OCI-LY1 (cell line): ENCODE measurements around the gene IFIT3.

Experiments
- H2AFZ ChIP-seq: fragments of 200-600 bp; sonication (generic), shearing (Covaris generic); 2 replicates; pipeline ENCODE4 v1.6.0; 2014; ENCODE audit warnings: antibody characterized with exemption, mild to moderate bottlenecking, low read length
- H3F3A ChIP-seq: fragments of 200-600 bp; sonication (generic), shearing (Covaris generic); 2 replicates; pipeline ENCODE4 v1.6.0; 2014; ENCODE audit warnings: mild to moderate bottlenecking, antibody characterized with exemption, low read length, moderate library complexity; ENCODE audit not compliant: insufficient read depth
- H3K27ac ChIP-seq: fragments of 200-600 bp; sonication (generic); 2 replicates; pipeline ENCODE4 v1.5.1; 2014; ENCODE audit warnings: low read length, mixed run types, mild to moderate bottlenecking, low read depth; ENCODE audit not compliant: poor library complexity, severe bottlenecking
- H3K27me3 ChIP-seq: fragments of 200-600 bp; sonication (generic); 2 replicates; pipeline ENCODE4 v1.6.0; 2014; ENCODE audit warnings: antibody characterized with exemption, mild to moderate bottlenecking, low read length, moderate library complexity; ENCODE audit not compliant: insufficient read depth
- H3K36me3 ChIP-seq: fragments of 200-600 bp; sonication (generic); 2 replicates; pipeline ENCODE4 v1.6.1; 2014; ENCODE audit warnings: mild to moderate bottlenecking, antibody characterized with exemption, low read length, moderate library complexity, mixed read lengths; ENCODE audit not compliant: insufficient read depth
- H3K4me1 ChIP-seq: fragments of 200-600 bp; sonication (generic); 2 replicates; pipeline ENCODE4 v1.5.1; 2014; ENCODE audit warnings: mild to moderate bottlenecking, low read length, moderate library complexity; ENCODE audit not compliant: insufficient read depth, severe bottlenecking
- H3K4me2 ChIP-seq: fragments of 200-600 bp; sonication (generic), shearing (Covaris generic); 2 replicates; pipeline ENCODE4 v1.6.1; 2014; ENCODE audit warnings: low read length
- H3K4me3 ChIP-seq: fragments of 200-600 bp; sonication (generic); 2 replicates; pipeline ENCODE4 v1.5.1; 2014; ENCODE audit warnings: low read length, low read depth, mild to moderate bottlenecking, mixed read lengths; ENCODE audit not compliant: poor library complexity, severe bottlenecking
- H3K79me2 ChIP-seq: fragments of 200-600 bp; shearing (Covaris generic); 2 replicates; pipeline ENCODE4 v1.6.1; 2016; ENCODE audit warnings: mixed run types, low read length, mixed read lengths; ENCODE audit not compliant: insufficient read depth
- H3K9ac ChIP-seq: fragments of 200-600 bp; sonication (generic), shearing (Covaris generic); 2 replicates; pipeline ENCODE4 v1.6.1; 2014; ENCODE audit warnings: mild to moderate bottlenecking, low read length, mixed read lengths
- H3K9me2 ChIP-seq: fragments of 200-600 bp; sonication (generic), shearing (Covaris generic); 2 replicates; pipeline ENCODE4 v1.6.1; 2014; ENCODE audit warnings: low read depth, mild to moderate bottlenecking, low read length, mixed read lengths
- H3K9me3 ChIP-seq: fragments of 200-600 bp; shearing (Covaris generic); 2 replicates; pipeline ENCODE4 v1.6.1; 2014; ENCODE audit warnings: low read length, mixed read lengths
- H4K20me1 ChIP-seq: fragments of 200-600 bp; sonication (generic), shearing (Covaris generic); 2 replicates; pipeline ENCODE4 v1.6.0; 2016; ENCODE audit warnings: mild to moderate bottlenecking, low read length; ENCODE audit not compliant: insufficient read depth
- EZH2 ChIP-seq: fragments of 200-600 bp; sonication (generic), shearing (Covaris generic); IDR thresholded peaks from 2 replicates; pipeline ENCODE4 v1.8.0; 2017; ENCODE audit warnings: borderline replicate concordance, mixed run types, mild to moderate bottlenecking, antibody characterized with exemption, low read length, moderate library complexity, mixed read lengths
- TF ChIP-seq, protein P1 (sequence below): fragments of 200-600 bp; sonication (generic), shearing (Covaris generic); IDR thresholded peaks from 2 replicates; pipeline ENCODE4 v1.5.1; 2017; ENCODE audit warnings: mild to moderate bottlenecking, antibody characterized with exemption, low read length, moderate library complexity, mixed read lengths

IFIT3 gene

GRCh38 chr10:89374713-89375141 lies 46.9 kb downstream of the IFIT3 start:
- no peak overlapping the region for H3K27ac ChIP-seq
- H3K4me1 ChIP-seq: no peaks in the 10 kb centered on the region
- no peak overlapping the region for H3K4me2 ChIP-seq
- H3K36me3 ChIP-seq: no peaks in the 10 kb centered on the region
- no peaks in the 10 kb centered on the region for H3K9me3 ChIP-seq
- no peaks in the 10 kb centered on the region for H3F3A ChIP-seq
- H3K27me3 ChIP-seq: no peaks in the 10 kb centered on the region
- no peaks in the 10 kb centered on the region for H4K20me1 ChIP-seq
- TF ChIP-seq, protein P1, sequence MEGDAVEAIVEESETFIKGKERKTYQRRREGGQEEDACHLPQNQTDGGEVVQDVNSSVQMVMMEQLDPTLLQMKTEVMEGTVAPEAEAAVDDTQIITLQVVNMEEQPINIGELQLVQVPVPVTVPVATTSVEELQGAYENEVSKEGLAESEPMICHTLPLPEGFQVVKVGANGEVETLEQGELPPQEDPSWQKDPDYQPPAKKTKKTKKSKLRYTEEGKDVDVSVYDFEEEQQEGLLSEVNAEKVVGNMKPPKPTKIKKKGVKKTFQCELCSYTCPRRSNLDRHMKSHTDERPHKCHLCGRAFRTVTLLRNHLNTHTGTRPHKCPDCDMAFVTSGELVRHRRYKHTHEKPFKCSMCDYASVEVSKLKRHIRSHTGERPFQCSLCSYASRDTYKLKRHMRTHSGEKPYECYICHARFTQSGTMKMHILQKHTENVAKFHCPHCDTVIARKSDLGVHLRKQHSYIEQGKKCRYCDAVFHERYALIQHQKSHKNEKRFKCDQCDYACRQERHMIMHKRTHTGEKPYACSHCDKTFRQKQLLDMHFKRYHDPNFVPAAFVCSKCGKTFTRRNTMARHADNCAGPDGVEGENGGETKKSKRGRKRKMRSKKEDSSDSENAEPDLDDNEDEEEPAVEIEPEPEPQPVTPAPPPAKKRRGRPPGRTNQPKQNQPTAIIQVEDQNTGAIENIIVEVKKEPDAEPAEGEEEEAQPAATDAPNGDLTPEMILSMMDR: no peak
- TF ChIP-seq EZH2: no peak
- no peak overlapping the region for H3K9ac ChIP-seq
- no peak overlapping the region for H2AFZ ChIP-seq
- H3K4me3 ChIP-seq: no peak overlapping the region
- no peaks in the 10 kb centered on the region for H3K79me2 ChIP-seq
- no peaks in the 10 kb centered on the region for H3K9me2 ChIP-seq

DNA sequence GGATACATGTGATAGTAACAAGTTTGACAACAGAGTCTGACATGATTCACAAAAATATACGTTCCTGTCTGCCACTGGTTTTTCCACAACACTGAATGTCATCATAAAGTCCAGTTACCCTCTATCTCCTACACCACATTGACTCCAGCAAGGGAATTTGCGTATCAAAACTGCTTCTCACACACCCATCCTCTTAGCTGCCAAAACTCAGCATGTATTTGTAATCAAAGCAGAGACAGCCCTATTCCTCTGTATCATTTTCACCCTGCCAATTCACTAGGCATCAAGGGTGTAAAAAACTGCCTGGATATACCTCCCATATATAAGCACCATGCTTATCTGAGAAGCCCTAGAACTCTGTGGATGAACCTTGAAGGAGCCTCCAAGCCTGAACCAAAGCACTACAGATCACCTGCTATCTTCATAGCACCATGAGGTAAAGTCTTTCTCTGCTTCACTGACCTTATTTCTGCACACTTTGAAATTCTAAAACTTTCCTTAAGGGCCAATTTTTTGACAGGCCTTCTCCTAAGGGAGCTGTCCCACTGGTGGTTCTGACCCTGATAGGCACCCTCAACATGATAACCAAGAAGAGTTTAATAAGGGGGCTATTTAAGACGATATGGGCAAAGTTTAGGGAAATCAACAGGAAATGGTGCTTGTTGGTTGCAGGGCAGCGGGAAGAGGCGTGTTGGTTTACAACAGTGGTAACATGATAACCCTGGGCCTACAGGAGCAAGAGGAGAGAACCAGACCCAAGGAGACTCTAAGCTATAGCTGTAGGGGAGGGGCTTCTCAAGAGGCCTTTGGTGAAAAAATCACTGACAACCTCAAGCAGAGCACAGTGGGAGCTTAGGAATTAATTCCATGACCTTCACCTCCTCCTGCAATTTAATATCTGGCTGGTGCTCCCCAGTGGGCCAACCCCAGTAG lies 50.2 kb downstream of the IFIT3 start, which contains the start of gene IFIT1B:
IFIT1B (plus strand) TSS at position 352 of the 933 bp plus-strand sequence; CDS start at position 432, 80 bp downstream.
- Histone ChIP-seq H2AFZ (no peak within 1 kb of the TSS), H3K9ac (no peak within 1 kb of the TSS), H3K4me3 (no peak within 1 kb of the TSS), H3K9me3 (no peaks in the 10 kb centered on the region), H3K79me2 (no peaks in the 10 kb centered on the region), H3F3A (no peaks in the 10 kb centered on the region), H3K27me3 (no peaks in the 10 kb centered on the region), H3K9me2 (no peaks in the 10 kb centered on the region), H3K36me3 (no peaks in the 10 kb centered on the region), H3K4me2 (no peak within 1 kb of the TSS), H4K20me1 (no peaks in the 10 kb centered on the region), H3K27ac (no peak within 1 kb of the TSS), H3K4me1 (no peaks in the 10 kb centered on the region)
- TF ChIP-seq, protein P1: no peak
- TF ChIP-seq EZH2: no peak

DNA sequence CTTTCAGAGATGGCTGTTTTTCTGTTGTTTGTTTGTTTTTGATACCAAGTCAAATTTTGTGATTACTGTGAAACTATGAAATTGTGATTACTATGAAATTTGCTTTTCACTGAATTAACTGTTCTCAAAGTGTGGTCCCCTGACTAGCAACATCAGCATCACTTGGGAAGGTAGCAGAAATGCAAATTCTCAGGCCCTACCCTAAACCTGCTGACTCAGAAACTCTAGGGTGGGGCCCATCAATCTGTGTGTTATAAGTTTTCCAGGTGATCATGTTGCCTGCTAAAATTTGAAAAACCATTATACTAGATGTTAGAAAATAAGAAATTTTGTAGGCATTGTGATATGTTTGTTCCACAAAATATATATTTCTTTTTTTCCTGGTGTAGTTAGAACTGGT lies 51.3 kb downstream of the IFIT3 start:
- H3K9ac ChIP-seq: no peak overlapping the region
- H3K9me3 ChIP-seq: no peaks in the 10 kb centered on the region
- H3K27ac ChIP-seq: no peak overlapping the region
- H3K4me3 ChIP-seq: no peak overlapping the region
- no peaks in the 10 kb centered on the region for H3K79me2 ChIP-seq
- TF ChIP-seq, protein P1: no peak
- no peak for TF ChIP-seq EZH2
- no peaks in the 10 kb centered on the region for H4K20me1 ChIP-seq
- no peaks in the 10 kb centered on the region for H3K9me2 ChIP-seq
- no peak overlapping the region for H2AFZ ChIP-seq
- no peak overlapping the region for H3K4me2 ChIP-seq
- no peaks in the 10 kb centered on the region for H3F3A ChIP-seq
- no peaks in the 10 kb centered on the region for H3K4me1 ChIP-seq
- no peaks in the 10 kb centered on the region for H3K27me3 ChIP-seq
- H3K36me3 ChIP-seq: no peaks in the 10 kb centered on the region
